GM19467 (cell line): ENCODE data around the gene COMP.
"Not testable (repeated sequence)": the region's sequence is repeated elsewhere in the genome, so short reads cannot be mapped to it uniquely, and the experiment has no call there.

Source experiments
- ATAC-seq: cut with Tn5 transposase; IDR thresholded peaks from one replicate; pipeline ENCODE4 v1.9.1; 2021; ENCODE audit warnings: mild to moderate bottlenecking, moderate library complexity; ENCODE audit not compliant: unreplicated experiment

COMP gene

DNA sequence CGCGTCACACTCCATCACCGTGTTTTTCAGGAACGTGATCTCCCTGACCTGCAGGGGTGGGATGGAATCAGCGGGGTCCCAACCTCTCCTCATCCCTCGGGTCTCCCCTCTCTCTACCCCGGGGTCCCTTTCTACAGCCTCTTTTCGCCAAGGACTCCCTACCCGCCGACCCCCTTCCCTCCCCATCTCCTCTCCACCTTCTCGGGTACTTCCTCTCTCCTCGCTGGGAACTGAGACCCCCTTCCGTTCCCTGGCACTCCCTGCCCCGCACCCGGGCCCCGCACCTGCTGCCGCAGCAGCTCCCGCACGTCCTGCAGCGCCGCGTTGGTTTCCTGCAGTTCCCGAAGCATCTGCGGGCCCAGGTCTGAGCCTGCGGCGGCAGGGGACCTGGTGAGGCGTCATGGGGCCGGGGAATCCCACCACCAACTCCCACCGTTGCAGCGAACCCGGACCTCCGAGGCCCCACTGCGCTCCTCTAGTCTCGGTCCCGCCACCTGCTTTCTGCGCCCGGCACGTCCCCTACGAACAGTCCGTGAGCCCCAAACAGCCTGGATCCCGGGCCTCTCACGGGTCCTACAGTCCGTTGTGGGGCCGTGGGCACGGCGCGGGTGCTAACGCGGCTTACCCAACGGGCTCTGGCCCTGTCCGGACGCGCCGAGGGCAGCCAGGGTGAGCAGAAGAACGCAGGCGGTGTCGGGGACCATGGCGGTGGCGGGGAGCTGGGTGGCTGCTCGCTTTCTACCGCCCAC is at the start of gene COMP:
Gene COMP (minus strand): TSS at position 740 of the 749 bp plus-strand sequence. CDS start 36 bp downstream, at position 704.
- no peak for ATAC-seq

DNA sequence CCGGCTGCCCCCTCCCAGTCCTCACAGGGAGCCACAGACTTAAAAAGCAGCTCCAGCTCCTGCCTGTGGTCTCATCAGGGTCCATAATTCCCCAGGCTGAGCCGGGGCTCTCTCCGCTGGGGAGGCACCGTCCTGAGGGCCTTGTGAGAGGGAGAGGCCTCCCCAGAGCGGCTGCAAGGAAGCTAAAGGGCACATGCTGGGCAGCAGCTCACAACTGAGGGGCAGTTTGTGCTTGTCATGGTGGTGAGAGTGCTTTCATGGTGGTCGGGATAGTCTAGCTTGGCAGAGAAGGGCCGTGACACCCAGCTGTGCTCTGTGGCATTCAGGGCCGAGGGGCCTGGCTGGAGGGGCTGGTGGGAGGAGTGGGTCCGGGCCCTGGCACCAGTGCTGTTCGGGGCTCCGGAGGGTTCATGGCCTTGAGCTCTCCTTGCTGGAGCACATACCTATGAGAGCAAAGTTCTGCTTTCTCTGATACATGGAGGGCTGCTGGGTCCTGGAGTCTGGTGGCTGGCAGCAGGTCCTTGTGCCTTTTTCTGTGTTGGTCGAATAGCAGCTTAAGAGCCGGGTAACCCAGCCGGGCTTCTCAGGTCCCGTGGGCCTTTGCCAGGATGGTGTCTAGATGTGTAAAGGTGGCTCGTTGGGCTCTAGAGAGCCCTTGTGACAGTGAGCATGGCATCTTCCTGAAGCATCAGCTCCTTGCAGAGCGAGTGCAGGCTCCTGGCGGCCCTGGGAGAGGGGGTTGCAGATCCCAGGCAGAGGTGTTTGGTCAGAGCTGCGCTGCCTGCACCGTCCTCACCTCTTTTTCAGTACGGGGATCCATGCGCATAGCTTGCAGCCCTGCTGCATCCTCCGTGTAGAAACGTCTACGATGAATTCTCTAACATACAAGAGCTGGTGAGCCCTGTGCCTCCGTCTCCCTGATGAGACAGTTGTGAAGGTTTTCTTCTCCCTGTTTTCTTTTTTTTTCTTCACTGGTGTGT is 49.5 kb upstream of the COMP start:
- ATAC-seq: no peak

DNA sequence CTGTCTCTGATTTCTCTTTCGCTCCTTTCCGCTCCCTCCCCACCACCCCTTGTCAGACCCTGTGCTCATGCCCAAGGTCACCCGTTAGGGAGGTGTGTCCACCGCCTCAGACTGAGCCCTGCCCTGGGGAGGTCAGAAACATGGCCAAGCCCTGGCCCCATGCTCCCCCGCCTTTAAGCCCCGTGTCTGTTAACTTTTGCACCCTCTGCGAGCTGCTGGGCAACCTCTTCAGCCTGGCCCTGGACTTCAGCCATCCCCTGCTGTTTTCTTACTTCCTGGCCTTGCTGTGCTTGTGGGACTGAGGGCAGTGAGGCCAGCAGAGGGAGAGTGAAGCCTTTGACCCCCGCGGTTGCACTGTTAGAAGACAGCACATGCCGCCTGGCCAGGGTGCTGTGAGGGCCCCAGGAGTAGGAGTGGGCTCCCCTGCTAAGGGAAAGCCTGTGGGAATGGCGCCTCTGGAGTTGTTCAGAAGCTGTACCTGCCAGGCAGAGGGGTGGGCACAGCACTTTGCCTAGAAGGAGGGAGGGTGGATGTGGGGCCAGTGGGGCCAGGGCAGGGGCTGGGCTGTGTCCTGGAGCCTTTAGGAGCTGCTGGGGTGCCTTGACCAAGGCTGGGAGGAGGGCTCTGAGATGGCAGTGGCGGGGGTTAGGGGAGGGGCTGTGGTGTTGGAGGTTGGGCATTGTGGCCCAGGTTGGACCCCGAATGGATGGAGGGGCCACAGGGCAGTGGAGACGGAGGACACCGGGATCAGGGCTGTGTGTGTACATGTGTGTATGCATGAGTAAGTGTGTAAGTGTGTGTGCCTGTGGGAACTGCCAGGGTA is 48.6 kb upstream of the COMP start:
- no peak for ATAC-seq

GRCh38 chr19:18834644-18834984 is 43.5 kb upstream of the COMP start:
- ATAC-seq: no peak

DNA sequence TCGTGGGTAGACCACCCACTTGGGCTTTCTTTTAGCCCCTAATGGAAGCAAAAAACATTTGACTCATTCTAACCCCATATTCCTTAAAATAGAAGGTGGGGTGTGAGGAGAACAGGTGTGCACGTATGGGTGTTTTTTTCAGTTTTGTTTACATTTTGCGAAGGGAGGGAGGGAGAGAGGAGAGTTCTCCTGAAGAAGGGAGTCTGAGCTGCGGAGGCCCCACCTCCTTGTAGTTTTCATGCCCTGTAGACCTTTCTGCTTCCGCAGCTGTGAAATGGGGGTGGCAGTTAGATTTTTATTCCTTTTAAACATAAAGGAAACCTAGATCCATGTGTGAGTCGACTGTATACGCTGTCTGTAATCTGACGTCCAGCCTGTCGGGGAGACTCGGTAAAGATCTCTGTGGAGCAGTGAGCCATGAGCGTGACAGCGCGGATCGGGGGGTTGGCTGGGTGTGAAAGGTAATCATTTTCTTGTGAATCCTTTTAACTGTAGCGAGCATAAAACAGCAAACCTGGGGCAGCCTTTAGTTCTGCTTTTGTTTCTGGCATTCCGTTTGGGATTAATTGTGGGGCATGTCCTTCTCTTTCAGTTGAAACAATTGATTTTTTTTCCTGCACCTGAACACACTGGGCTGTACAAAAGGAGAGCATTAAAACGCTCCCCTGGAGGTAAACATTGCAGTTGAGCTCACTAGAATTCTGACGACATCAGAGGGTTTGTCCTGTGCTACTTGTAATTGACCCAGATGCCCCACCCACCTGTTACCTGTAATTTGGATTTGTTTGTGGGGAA is 42.9 kb upstream of the COMP start:
- no peak for ATAC-seq

- ATAC-seq: no peak
These were observed 42.0 kb upstream of the COMP start for GRCh38 chr19:18833141-18833476.

GRCh38 chr19:18832306-18833140 is 41.4 kb upstream of the COMP start:
- peak; percentile 19 for ATAC-seq

GRCh38 chr19:18831524-18832305 is 40.6 kb upstream of the COMP start, which contains the start of gene UPF1:
Gene UPF1 (plus strand): TSS chr19:18831959. CDS start chr19:18832210, 251 bp downstream.
- ATAC-seq: peak; percentile 67

DNA sequence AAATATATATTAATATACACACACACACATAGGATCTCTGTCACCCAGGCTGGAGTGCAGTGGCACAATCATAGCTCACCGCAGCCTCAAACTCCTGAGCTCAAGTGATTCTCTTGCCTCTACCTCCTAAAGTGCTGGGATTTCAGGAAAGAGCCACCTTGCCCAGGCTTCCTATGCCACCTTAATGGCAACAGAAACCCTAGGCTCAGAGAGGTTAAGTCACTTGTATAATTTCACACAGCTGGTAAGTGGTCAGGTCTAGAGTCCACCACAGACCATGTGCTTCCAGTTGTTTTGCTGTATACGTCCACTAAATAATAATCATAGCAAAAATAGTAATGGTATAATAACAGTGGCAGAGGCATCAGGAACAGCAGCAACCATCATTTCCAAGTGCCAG is 39.4 kb upstream of the COMP start:
- ATAC-seq: no peak

DNA sequence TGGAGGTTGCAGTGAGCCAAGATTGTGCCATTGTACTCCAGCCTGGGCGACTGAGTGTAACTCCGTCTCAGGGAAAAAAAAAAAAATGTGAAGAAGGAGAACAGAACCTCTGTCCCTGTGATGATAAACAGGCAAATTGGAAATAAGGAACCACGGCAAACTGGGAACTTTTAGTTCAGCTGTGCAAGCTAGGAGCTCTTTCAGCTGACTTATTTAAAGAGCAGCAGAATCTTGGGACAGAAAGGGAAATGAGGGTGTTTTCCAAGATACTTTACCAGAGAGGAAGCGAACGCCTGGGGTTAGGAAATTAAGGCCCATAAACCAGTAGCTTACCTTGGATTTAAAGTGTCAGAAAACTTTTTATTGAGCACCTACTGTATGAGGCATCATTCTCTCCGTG is 37.7 kb upstream of the COMP start:
- no peak for ATAC-seq

GRCh38 chr19:18817574-18817973 is 26.5 kb upstream of the COMP start:
- no peak for ATAC-seq

GRCh38 chr19:18816645-18817044 is 25.5 kb upstream of the COMP start:
- not testable (repeated sequence) for ATAC-seq

DNA sequence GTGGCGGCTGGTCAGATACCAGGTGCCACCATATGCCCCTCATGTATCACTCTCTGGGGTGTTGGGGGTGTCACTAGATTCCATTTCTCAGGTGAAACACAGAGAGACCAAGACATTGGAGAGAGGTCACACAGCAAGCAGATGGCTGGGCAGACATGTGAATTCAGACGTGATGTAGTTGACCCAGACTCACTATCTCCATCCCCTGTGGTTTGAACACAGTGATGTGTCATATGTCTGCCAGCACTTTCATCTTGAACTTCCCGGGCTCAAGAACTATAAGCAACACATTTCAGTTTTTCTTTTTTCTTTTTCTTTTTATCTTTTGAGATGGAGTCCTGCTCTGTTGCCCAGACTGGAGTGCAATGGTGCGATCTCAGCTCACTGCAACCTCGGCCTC is 24.6 kb upstream of the COMP start:
- ATAC-seq: no peak

DNA sequence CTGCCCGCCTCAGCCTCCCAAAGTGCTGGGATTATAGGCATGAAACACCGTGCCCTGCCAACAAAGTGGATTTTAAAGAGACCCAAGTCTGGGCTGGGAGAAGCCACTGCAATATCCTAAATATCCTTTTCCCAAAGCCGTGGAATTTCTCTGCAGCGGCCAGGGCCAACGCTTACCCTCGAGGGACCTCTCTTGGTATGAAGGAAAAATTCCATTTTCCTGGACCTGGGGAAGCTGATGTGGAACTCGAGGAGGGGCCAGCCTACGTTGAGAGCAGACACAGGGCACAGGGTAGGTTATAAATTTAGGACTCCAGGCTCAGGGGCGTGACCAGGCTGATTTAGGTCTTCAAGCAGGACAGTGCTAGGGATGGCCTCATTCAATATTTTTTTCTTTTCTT is 23.0 kb upstream of the COMP start:
- no peak for ATAC-seq

DNA sequence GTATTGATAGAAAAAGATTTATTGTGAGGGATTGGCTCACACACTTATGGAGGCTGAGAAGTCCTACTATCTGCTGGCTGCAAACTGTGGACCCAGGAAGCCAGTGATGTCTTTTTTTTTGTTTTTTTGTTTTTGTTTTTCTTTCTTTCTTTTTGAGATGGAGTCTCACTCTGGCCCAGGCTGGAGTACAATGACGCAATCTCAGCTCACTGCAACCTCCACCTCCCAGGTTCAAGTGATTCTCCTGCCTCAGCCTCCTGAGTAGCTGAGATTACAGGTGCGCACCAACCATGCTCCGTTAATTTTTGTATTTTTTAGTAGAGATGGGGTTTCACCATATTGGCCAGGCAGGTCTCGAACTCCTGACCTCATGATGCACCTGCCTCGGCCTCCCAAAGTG is 20.5 kb upstream of the COMP start:
- ATAC-seq: not testable (repeated sequence)

DNA sequence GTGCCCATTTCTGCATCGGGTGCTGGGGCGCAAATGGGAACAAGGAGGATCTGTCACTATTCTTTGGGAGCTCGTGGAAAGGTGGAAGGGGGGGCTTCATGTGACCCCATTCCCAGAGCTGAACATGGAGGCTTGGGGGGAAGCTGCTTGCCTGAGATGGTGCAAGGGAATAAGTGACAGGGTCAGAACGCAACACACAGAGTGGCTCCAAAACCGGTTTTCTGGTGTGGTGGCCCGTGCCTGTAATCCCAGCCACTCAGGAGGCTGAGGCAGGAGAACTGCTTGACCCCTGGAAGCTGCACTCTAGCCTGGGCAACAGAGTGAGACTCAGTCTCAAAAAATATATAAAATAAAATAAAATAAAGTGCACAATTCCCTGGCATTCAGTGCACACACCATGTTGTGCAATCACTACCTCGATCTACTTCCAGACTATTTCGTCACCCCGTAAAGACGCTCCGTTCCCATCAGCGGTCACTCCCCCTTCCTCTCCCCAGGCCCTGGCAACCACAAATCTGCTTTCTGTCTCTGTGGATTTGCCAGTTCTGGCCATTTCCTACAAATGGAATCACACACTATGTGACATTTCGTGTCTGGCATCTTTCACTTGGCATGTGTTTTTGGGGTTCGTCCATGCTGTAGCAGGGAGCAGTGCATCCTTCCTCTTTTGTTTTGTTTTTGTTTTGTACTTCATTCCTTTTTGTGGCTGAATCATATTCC is 18.2 kb upstream of the COMP start:
- no peak for ATAC-seq

DNA sequence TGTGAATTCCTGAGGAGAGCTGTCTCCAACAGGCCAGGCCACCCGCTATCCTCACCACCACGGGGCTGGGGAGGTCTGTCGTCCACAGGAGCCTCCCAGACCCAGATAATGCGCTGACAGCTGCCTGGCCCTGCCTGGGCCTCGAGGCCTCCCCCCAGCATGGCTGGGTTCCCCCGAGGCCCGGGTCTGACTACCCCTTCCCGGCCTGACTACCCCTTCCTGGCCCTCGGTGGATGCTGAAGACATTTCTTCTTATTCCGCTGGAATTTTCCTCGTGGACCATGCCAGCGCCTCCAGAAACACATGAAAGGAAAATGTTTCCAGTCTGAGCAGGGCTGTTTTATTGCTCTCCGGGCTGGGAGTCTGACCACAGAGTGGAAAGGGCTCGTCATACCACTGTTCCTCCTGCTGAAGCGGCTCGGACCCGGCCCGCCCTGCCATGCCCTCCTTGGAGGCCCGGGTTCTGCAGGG is 16.8 kb upstream of the COMP start:
- no peak for ATAC-seq

DNA sequence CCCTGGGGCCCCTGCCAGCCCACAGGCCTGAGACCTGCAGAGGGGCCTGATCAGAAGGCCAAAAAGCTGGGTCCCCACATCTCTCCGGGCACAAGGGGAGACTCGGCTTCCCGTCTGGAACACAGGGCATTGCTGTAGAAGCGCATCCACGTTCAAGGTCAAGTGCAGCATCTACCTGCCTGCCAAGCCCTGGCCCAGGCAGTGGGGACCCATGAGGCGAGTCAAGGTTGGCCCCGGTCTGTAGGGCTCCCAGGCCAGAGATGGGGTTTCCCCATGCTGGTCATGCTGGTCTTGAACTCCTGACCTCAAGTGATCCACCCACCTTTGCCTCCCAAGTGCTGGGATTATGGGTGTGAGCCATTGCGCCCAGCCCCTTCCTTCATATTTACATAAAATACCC is 13.5 kb upstream of the COMP start:
- ATAC-seq: no peak
